KOPT-K1 (cell line): ENCODE measurements around the gene FBXL20.
"Not testable (repeated sequence)": the region's sequence is repeated elsewhere in the genome, so short reads cannot be mapped to it uniquely, and the experiment has no call there.

ENCODE experiments used
- H3K27ac ChIP-seq: fragments of 200-600 bp; sonication (generic); 2 replicates; pipeline ENCODE4 v1.5.1; 2016; ENCODE audit warnings: antibody characterized with exemption, mild to moderate bottlenecking, low read depth, low read length; ENCODE audit not compliant: poor library complexity, severe bottlenecking
- H3K36me3 ChIP-seq: fragments of 200-600 bp; sonication (generic); 2 replicates; pipeline ENCODE4 v1.5.1; 2017; ENCODE audit warnings: antibody characterized with exemption, mild to moderate bottlenecking, low read length, moderate library complexity; ENCODE audit not compliant: insufficient read depth
- H3K9me3 ChIP-seq: fragments of 200-600 bp; sonication (generic); 2 replicates; pipeline ENCODE4 v1.5.1; 2017; ENCODE audit warnings: antibody characterized with exemption, low read length, mild to moderate bottlenecking; ENCODE audit not compliant: insufficient read depth, poor library complexity, severe bottlenecking

The FBXL20 gene, protein sequence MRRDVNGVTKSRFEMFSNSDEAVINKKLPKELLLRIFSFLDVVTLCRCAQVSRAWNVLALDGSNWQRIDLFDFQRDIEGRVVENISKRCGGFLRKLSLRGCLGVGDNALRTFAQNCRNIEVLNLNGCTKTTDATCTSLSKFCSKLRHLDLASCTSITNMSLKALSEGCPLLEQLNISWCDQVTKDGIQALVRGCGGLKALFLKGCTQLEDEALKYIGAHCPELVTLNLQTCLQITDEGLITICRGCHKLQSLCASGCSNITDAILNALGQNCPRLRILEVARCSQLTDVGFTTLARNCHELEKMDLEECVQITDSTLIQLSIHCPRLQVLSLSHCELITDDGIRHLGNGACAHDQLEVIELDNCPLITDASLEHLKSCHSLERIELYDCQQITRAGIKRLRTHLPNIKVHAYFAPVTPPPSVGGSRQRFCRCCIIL

DNA sequence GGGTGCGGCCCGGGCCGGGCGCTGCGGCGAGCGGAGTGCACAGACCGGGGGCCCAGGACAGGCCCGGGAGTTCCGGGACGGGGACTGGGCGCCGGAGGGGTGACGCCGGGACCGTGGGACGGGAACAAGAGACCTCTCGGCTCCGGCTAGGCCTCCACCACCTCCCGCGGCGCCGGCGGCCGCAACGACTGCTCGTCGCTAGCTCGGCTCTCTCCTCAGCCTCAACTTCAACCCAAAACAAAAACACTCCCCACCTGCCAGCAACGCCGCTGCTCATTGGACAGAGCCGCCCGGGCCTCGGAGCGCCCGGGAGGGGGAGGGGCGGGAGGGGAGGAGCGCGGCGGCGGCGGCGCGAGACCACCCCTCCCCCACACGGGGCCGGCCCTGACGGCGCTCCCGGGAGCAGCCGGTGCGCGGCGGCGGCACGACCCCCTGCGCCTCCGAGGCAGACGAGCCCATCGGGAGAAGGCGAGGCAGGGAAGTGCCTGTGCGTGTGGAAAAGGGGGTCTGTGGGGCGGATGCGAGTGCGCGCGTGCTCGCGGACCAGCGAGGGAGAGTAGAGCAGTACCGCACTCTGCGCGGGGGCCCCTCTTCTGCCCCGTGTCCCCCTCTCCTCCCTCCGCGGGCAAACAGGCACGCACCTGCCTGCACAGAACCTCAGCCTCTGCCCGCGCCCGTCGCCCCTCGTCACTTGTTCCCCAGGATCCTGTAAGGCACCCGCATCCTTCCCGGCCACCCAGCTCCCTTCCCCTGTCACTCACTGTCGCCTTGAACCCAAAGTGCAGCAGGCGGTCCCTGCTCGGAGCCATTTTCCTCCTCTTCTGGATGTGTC lies at the start of gene FBXL20:
Gene FBXL20 (minus strand): TSS at position 215 of the 832 bp plus-strand sequence. CDS start 224 bp downstream, outside the sequence.
- Histone ChIP-seq H3K36me3 (peaks cover 21% of the 10 kb centered on the region), H3K27ac (peak within 1 kb of the TSS; percentile 68)

DNA sequence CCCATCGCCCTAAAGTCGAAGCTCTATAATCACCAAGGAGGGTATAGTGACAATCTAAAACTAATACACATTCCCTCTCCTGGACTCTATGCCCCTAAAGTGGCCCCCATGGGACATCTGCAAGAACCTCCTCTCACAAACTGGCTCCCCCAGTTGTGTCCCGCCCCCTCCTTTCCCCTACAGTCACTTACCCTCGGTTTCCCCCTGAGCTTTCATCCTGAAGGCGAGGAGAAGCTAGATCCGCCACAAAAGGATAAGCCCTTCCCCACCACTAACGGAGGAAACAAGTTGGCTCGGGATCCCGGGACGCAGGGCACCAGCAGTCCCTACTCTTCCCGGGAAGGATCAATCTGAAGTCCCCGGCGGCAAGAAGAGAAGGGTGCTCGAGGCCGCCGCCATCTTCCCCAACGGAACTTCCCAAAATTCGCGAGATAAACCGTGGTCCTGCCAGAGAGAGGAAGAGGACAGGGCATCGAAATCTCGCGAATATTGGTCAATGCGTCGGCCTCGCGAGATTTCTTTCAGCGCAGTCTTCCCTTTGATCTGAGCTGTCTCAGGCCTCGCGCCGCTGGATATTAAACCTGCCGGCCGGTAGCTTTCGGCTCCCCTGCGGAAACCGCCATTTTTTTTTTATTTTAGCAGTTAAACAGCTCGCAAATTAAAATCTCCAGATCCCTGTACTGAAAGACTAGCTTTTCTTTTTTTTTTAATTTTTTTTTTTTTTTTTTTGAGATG lies 49.6 kb upstream of the FBXL20 start, which contains the start of gene MED1:
Gene MED1 (minus strand): TSS at position 417 of the 735 bp plus-strand sequence. CDS start 201 bp downstream, at position 216.
- Histone ChIP-seq H3K9me3 (no peaks in the 10 kb centered on the region), H3K36me3 (peaks cover 27% of the 10 kb centered on the region), H3K27ac (peak within 1 kb of the TSS; percentile 85)

More for the DNA sequence above, at the start of gene FBXL20:
- H3K9me3 ChIP-seq = no peaks in the 10 kb centered on the region

DNA sequence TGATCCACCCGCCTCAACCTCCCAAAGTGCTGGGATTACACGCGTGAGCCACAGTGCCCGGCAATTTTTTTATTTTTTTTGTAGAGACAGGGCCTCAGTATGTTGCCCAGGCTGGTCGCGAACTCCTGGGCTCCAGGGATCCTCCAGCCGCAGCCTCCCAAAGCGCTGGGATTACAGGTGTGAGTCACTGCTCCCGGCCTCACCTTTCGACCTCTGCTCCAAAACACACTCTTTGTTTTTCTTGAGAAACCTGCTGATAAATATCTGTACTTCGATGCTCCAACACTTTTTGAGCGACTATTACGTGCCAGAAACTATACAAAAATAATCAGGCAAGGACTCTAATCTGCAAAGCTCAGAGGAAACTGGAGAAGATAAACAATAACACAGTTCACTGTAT lies 48.6 kb upstream of the FBXL20 start:
- no peaks in the 10 kb centered on the region for H3K9me3 ChIP-seq

DNA sequence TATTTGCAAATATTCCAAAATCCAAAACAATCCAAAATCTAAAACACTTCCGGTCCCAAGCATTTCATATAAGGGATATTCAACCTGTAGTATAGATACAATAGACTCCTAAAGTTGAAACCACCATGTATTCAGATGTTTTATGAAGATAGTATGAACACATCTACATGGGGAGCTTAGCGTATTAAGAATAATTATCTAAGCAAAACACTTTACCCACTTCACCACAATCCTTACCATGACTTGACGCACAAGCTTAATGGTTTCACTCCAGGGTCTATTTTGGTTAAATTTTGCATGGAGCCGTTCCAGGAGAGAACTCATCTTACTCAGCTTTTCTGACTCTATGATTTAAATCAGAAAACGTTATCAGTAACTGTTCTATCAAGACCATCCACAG lies 46.1 kb upstream of the FBXL20 start:
- Histone ChIP-seq H3K9me3 (no peaks in the 10 kb centered on the region), H3K27ac (no peak overlapping the region), H3K36me3 (peaks cover 62% of the 10 kb centered on the region)

More for the DNA sequence above, 48.6 kb upstream of the FBXL20 start:
- Histone ChIP-seq H3K27ac (peak overlapping the region; percentile 85), H3K36me3 (peaks cover 37% of the 10 kb centered on the region)

DNA sequence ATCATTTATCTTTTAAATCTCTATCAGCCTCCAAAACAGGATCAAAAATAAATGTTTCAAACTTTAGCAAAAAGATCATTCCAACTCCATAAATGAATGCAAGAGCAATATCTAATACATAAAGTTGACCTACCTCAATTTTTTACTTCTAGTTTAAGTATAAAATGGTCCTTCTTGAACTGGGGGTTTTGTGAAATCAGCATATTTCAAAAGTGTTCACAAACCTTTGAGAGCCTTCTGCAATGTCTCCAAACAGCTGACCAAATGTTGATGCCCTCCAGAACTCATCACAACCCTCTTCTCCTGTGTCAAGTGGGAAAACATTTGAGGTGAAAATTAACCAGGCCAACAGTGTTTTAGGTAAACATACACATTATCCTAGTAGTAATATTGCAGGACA lies 41.9 kb upstream of the FBXL20 start:
- Histone ChIP-seq H3K36me3 (peaks cover 100% of the 10 kb centered on the region), H3K9me3 (no peaks in the 10 kb centered on the region), H3K27ac (no peak overlapping the region)

DNA sequence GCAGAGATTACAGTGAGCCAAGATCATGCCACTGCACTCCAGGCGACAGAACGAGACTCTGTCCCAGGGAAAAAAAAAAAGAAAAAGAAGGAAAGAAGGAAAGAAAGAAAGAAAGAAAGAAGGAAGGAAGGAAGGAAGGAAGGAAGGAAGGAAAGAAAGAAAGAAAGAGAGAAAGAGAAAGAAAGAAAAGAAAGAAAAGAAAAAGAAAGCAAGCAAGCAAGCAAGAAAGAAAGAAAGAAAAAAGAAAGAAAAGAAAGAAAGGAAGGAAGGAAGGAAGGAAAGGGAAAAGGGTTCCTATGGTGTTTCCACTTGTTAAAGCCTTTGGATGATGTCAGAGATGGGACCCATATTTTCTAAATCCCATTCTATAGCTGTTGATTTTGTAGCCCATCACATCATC lies 38.4 kb upstream of the FBXL20 start:
- H3K36me3 ChIP-seq = peaks cover 99% of the 10 kb centered on the region
- not testable (repeated sequence) for H3K27ac ChIP-seq, H3K9me3 ChIP-seq

DNA sequence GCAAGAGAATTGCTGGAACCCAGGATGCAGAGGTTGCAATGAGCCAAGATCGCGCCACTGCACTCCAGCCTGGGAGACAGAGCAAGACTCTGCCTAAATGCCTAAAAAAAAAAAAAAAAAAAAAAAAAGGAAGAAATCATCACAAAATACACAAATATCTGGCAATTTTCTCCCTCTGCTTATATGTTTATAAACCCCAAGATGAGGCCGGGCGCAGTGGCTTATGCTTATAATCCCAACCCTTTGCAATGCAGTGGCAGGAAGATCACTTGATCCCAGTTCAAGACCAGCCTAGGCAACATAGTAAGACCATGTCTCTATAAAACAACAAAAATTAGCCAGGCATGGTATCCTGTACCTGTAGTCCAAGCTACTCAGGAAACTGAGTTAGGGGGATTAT lies 28.2 kb upstream of the FBXL20 start:
- H3K36me3 ChIP-seq = peaks cover 99% of the 10 kb centered on the region
- no peaks in the 10 kb centered on the region for H3K9me3 ChIP-seq
- H3K27ac ChIP-seq = no peak overlapping the region

DNA sequence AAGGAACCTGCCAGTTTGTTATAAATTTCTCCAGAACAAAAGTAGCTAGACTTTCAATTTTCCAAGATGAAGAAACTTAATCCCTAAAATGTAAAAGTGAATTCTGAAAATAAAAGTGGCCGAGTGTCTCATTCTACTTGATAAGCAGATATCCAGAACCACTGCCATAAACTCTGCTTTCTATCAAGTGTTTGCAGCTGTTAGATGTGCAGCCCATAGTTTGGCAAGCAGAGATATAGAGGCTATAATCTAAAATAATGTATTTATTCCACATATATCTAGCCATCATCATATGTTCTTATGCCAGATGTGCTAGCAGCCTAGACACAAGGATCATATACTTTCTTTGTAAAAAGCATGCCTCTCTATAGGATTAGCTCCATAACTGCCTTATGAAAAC lies 14.7 kb upstream of the FBXL20 start:
- Histone ChIP-seq H3K27ac (no peak overlapping the region), H3K9me3 (no peaks in the 10 kb centered on the region), H3K36me3 (peaks cover 96% of the 10 kb centered on the region)

DNA sequence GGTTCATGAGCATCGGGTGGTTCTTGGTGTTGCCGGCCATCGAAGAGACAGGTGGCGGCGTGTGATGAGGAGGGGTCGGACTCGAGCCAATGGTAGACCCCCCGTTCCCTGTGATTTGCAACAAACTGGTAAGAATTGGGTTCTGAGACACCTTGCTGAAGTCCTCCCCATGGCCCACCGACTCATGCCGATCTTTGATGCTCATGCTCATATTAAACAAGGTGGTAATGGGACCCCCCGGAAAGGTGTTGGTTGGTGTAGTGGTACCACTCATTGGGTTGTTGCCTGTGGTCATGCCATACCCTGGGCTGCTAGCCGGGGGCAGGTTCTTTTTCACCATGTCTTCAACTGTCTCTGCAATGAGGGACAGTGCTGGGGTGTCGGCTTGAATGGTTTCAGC lies 8.9 kb upstream of the FBXL20 start:
- Histone ChIP-seq H3K36me3 (peaks cover 96% of the 10 kb centered on the region), H3K9me3 (no peaks in the 10 kb centered on the region), H3K27ac (no peak overlapping the region)

DNA sequence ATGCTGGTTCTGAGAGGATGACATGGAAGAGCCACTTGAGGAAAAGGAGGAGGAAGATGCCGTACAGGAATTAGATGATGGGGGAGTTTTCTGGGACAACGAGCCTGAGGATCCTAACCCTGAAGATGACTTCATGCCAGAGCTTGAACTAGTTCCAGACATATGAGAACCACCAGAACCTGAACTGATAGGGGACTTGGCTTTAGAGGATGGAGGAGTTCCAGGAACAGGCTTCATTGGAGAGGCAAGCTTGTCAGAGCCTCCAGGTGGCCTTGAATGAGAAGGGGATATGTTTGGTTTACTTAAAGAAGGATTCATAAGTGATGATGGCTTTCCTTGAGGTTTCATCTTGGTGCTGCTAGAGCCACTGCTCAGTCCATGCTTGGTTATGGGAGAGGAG lies 6.9 kb upstream of the FBXL20 start:
- H3K9me3 ChIP-seq = no peaks in the 10 kb centered on the region
- peaks cover 86% of the 10 kb centered on the region for H3K36me3 ChIP-seq
- no peak overlapping the region for H3K27ac ChIP-seq

DNA sequence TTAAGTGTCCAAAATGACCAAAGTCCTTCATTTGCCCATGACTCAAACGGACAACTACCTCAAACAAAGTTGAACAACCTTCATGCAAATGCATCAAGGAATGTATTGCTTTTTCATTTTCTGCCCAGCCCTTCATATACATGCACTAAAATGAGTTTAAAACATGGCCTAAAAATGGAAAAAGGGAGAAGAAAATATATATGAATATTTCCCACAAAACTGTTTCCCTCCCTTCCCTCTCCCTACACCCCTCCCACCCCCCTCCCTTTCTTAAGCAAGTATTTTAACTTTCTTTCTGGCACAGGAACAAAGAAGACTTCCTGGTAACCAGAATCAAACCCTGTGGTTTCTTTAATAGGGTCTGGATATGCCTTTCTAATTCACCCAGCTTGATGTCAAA lies 5.5 kb upstream of the FBXL20 start:
- Histone ChIP-seq H3K9me3 (no peaks in the 10 kb centered on the region), H3K27ac (no peak overlapping the region), H3K36me3 (peaks cover 74% of the 10 kb centered on the region)

DNA sequence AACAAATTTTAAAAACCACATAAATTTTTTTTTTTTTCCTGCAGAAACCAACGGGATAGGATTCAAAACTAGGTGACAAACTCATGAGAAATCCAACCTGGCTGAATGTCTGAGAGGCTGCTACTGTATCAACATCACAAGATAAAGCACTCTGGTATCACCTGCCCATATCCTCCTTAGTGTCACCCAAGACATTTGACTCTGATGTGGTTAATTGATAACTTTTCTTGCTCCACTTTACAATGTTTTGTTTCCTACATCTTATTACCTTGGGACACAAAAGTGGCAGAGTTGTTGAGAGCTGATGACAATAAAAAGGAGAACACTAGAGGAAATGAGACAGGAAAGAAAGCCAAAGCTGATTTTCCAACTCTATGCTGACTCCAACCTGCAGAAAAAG lies 4.0 kb upstream of the FBXL20 start:
- H3K9me3 ChIP-seq = no peaks in the 10 kb centered on the region
- H3K27ac ChIP-seq = no peak overlapping the region

DNA sequence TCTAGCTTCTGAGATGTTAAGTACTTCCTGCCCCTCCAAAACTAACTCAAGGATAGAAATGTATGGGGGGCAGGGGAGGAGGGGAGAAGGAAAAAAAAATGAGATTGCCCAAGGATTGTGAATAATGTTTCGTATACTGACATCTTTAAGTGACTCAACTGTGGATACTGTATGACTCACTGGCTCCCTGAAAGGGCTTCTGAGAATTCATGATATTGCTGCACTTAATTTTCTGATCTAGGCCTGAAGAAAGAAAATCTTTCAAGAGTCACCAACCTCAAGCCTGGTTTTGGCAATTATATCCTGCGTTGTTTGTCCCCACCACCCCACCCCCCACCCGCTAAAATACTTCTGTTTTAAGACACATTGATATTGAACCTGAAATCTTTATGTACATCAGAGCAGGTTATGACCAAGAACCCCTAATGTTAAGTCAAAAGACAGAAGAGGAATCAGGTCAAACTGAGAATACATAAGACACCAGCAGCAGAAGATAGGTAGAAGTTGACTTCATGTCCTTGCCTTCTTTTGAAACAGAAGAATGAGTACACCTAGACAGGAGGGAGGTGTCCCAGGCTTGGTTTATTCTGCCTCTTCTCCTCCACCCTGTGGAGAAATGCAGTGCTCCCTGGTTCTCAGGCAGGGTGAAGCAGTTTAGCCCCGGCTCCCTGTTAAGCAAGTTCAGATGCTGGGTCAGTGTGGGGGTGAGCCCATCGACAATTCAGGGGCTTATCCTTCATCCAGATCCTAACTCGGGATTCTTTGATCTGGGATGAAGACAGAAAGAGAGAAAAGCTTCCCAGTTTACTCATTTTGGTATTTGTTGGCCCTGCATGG lies 3.3 kb upstream of the FBXL20 start:
- Histone ChIP-seq H3K9me3 (no peaks in the 10 kb centered on the region), H3K36me3 (peaks cover 52% of the 10 kb centered on the region), H3K27ac (no peak overlapping the region)

More for the DNA sequence above, 4.0 kb upstream of the FBXL20 start:
- peaks cover 59% of the 10 kb centered on the region for H3K36me3 ChIP-seq
